NCI-H2107 treated with DMSO at 0.1 percent for 48 hours (cell line): ENCODE measurements around the gene CDH6.

Experiments
- DNase-seq: peaks from one replicate; lab custom pipeline; 2025; ENCODE audit not compliant: unreplicated experiment; lab: John Stamatoyannopoulos, UW

The CDH6 gene

DNA sequence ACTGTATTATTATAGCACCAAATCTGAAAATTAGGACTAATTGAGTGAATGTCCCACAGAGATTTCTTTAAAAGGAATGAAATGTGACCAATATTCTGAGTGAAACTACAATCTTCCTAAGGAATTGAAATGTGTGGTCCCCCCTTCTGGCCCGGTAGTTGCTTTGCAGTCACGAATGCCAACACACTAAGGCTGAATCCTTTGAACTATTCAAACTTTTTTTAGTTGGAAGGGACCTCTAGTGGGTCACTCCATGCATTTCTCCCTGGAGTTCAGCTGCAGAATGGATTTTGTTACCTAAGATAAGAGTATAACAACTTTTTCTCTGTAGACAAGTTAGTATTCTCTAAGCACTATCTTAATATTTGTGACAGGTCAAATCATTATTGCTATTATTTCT, 2.8 kb downstream of the CDH6 start:
- no peak for DNase-seq

DNA sequence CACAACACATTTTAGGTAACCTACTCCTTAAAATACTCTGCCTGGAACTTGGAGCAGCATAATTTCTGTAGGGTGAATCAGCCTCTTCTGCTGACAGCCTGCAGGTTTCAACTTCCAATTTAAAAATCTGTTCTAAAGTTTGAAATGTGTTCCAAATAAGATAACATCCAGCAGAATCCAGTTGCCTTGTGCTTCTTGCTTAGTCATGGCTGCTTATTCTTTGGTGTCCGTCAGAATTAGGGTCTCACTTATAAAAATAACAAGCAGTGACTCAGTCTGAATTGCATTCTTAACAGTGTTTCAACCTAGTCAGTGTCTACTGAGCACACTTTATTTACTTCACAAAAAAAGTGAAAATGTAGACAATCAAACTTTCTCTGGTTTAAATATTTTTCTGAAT, 3.7 kb downstream of the CDH6 start:
- no peak for DNase-seq

- DNase-seq, result no peak
Observed at GRCh38 chr5:31204958-31205357, 11.5 kb downstream of the CDH6 start.

DNA sequence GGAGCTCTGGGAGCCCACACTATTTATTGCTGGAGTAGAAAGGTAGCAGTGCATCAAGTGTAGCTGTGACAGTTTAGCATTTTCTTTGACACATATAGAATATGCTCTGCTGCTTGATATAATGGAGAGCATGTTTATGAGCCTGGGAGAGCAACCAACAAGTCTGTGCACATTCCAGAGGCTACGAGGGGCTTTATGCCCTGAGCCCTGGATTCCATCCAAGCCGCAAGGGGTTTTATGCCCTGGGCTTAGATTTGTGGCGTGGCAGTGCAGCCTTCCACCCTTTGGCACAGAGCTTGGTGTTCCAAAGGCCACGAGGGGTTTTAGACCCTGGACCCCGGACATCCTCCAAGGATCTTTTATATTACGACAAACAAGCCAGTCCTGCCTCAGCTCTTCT, 14.6 kb downstream of the CDH6 start:
- DNase-seq, result no peak

GRCh38 chr5:31209334-31209733, 15.8 kb downstream of the CDH6 start:
- DNase-seq, result no peak

DNA sequence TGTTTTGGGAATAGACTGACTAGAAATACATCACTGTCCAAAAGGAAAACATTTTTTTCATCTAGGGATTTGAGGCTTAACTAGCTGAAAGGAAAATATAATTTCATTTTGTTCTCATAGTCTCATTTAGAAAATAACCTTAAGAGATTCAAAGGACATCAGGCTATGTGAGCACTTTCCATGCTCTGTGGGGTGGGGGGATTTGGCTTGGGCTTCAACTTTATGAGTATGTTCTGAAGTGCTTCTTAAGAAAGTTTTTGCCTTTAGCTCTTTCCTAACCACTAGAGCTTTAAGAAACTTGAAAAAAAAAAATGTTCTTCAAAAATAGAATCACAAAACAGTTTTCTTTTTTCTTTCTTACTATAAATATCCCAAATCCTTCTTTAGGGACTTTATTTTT, 17.6 kb downstream of the CDH6 start:
- no peak for DNase-seq

DNA sequence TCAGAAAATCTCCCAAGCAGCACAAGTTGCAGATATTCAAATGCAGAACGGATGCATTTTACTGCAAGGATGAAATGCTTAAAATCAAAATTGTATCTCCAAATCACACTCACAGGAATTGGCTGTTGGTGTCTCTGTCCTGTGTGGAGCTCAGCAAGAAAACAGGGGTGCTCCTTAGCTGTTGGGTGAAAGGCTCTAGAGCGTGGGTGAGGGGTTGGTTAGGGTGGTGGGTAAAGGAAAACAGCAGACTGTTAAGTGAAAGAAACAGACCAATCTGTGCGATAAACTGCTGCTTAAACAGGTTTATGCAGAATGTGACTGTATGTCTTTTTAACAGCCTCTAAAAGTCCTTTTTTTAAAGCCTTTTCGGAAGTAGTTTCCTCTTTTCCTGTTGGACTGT, 19.8 kb downstream of the CDH6 start:
- DNase-seq, result no peak

- no peak for DNase-seq
Observed at GRCh38 chr5:31213705-31214121, 20.2 kb downstream of the CDH6 start.

DNA sequence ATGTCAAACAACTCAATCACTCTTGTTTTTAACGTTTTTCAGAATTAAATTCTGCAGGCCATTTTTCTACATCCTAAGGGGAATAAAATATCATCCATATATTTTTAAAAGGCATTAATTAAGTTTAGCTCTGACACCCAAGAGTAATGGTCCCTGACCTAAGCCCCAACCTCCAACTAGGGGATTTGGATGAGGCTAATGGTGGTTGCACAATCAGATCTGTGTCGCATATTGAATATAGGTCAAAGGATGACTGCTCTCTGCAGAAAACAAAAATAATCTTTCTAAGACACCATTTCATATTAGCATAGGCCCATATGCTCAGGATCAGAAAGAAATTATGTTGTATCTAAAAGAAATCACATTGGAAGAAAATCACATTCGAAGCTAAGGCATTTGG, 20.7 kb downstream of the CDH6 start:
- no peak for DNase-seq

DNA sequence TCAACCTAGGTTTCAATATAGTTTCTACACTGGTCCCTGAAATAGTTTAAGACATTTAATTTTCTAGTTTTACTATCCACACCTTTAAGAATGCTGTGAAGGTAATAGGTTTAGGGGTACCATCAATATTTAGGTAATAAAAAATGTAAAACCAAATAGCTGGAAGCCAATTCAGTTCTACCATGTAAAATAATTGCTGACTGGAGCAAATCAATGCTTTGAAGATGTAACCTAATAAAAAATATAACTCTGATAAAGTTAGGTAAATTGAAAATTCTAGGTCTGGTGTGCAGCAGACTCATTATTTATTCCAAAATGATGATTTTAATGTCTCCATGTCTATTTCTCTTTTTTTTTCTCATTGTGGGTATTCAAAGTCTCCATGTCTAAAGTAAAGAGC, 21.8 kb downstream of the CDH6 start:
- no peak for DNase-seq

DNA sequence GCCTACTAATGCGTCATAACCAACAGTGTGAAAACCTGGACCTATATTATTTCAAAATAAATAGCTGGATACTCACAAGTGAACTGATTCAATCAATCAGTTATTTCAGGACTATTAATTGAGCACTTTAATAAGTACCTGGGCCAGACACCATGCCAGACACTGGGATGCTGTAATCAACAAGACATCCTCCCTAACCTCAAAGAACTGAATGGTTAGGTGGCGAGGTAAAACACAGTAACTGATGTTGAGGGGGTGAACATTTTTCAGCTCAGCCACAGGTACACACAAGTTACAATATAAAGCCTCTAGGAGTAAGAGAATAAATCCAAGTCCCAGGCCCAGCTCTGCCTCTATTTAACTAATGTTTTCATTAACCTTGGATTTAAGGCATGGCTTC, 24.0 kb downstream of the CDH6 start:
- no peak for DNase-seq

DNA sequence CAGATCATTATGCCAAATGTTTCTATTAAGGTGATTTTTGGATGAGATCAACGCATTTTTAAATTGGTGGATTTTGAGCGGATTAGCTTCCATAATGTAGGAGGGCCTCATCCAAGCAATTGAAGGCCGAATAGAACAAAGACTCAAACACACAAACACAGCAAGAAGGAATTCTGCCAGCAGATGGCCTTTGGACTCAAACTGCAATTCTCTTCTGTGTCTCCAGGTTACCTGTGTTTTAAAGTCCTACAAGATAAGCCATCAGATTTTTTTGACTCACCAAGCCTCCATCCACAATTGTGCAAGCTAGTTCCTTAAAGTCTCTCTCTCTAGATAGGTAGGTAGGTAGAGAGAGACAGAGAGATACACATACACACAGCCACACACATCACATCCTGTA, 25.5 kb downstream of the CDH6 start:
- DNase-seq, result no peak

DNA sequence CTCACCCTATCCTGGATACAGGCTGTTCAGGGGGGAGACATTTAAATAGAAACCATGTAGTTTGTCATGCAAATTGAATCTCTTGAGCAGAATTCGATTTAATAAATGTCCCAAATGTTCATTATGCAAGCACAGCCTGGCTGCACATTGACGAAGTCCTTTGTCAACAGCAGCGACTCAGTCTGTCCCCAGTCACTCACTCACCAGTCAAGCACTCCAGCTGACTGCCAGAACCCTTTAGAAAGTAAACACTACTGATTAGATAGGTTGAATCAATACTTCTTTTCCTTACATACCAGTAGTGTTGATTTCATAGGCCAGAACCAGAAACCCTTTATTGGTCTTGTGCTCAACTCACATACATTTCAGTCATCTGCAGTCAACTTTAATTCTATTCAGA, 27.5 kb downstream of the CDH6 start:
- DNase-seq, result no peak

- DNase-seq, result no peak
Observed at GRCh38 chr5:31225118-31225517, 31.6 kb downstream of the CDH6 start.

GRCh38 chr5:31225613-31226012, 32.1 kb downstream of the CDH6 start:
- no peak for DNase-seq

DNA sequence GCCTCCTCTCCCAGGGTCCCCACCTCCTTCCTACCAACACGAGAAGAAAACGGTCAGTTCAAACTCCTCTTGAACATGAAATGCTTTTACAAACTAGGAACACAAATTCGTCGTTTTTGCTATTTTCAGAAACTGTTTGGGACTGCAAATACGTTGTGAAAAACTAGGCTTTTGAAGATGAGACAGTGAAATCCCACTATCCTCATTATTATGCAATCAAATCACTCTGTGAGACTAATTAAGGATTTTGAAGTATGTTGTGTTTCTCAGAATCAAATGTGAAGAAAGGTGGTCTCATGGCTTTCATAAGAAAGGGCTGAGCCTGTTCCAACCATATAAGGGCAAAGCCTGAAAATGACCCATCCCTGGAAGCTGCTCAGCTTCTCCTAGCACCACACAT, 33.2 kb downstream of the CDH6 start:
- no peak for DNase-seq

- DNase-seq, result no peak
Observed at GRCh38 chr5:31229266-31229665, 35.8 kb downstream of the CDH6 start.

DNA sequence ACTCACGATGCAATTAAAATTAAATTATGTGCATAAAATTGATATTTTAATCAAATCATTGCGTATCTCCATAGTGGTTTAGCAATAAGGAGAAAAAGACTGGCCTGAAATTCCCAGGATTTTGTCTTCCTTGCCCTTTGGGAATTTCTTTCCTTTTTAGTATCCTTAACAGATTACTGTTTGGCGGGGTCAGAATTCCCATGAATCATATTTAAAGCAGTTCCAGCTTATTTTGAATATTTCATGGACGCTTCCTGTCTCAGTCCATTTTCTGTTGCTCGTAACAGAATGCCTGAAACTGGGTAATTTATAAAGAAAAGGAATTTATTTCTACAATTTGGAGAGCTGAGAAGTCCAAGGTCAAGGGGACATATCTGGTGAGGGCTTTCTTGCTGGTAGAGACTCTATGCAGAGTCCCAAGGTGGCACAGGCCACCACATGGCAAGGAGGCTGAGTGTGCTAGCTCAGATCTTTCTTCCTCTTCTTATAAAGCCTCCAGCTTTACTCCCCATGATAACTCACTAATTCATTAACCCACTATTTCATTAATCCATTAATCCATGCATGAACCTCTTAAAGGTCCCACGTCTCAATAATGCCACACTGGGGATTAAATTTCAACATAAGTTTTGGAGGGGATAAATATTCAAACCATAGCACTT, 37.8 kb downstream of the CDH6 start:
- DNase-seq, result no peak

GRCh38 chr5:31232273-31232888, 38.9 kb downstream of the CDH6 start:
- peak; percentile 4 for DNase-seq

GRCh38 chr5:31235381-31235780, 41.9 kb downstream of the CDH6 start:
- no peak for DNase-seq

GRCh38 chr5:31236339-31236738, 42.9 kb downstream of the CDH6 start:
- DNase-seq, result no peak

GRCh38 chr5:31237174-31237573, 43.7 kb downstream of the CDH6 start:
- DNase-seq, result no peak

- no peak for DNase-seq
Observed at GRCh38 chr5:31238497-31238896, 45.0 kb downstream of the CDH6 start.
